OCI-LY3 (cell line): Measurements from ENCODE around the gene GAS7.

Experiments used
- H2AFZ ChIP-seq: fragments of 200-600, 300-600 bp; shearing (Covaris generic); 2 replicates; pipeline ENCODE4 v1.6.0; 2014; ENCODE audit warnings: antibody characterized with exemption, low read depth, low read length
- H3K27ac ChIP-seq: fragments of 200-600, 300-600 bp; sonication (generic); 2 replicates; pipeline ENCODE4 v1.5.1; 2014; ENCODE audit warnings: mild to moderate bottlenecking, low read length, moderate library complexity, mixed read lengths
- H3K27me3 ChIP-seq: fragments of 200-600, 300-600 bp; sonication (generic); 2 replicates; pipeline ENCODE4 v1.6.1; 2014; ENCODE audit warnings: low read depth, low read length, mixed read lengths
- H3K36me3 ChIP-seq: fragments of 200-600, 300-600 bp; sonication (generic); replicated peaks from 2 replicates; pipeline ENCODE3; 2014; ENCODE audit warnings: low read depth, low read length, mixed read lengths
- H3K4me1 ChIP-seq: fragments of 300-600, 200-600 bp; sonication (generic); 2 replicates; pipeline ENCODE4 v1.6.1; 2014; ENCODE audit warnings: low read length, mixed read lengths
- H3K4me2 ChIP-seq: fragments of 200-600, 300-600 bp; sonication (generic); 2 replicates; pipeline ENCODE4 v1.6.1; 2014; ENCODE audit warnings: low read length, mixed read lengths
- H3K4me3 ChIP-seq: fragments of 300-600, 200-600 bp; sonication (generic); 2 replicates; pipeline ENCODE4 v1.5.1; 2014; ENCODE audit warnings: antibody characterized with exemption, mild to moderate bottlenecking, low read length, moderate library complexity
- H3K79me2 ChIP-seq: fragments of 300-600, 200-600 bp; shearing (Covaris generic); 2 replicates; pipeline ENCODE4 v1.6.1; 2014; ENCODE audit warnings: mild to moderate bottlenecking, low read length, mixed read lengths
- H3K9ac ChIP-seq: fragments of 300-600, 200-600 bp; shearing (Covaris generic); 2 replicates; pipeline ENCODE4 v1.6.0; 2014; ENCODE audit warnings: mild to moderate bottlenecking, low read length, moderate library complexity
- H3K9me3 ChIP-seq: fragments of 200-600, 300-600 bp; shearing (Covaris generic); 2 replicates; pipeline ENCODE4 v1.6.1; 2014; ENCODE audit warnings: low read length, mixed read lengths; ENCODE audit not compliant: insufficient read depth
- H4K20me1 ChIP-seq: fragments of 200-600, 300-600 bp; sonication (generic); 2 replicates; pipeline ENCODE4 v1.6.1; 2016; ENCODE audit warnings: low read length, mixed read lengths; ENCODE audit not compliant: insufficient read depth
- EZH2phosphoT487 ChIP-seq: fragments of 200-600 bp; shearing (Covaris generic); IDR thresholded peaks from 2 replicates; pipeline ENCODE4 v1.6.1; 2018; ENCODE audit warnings: antibody characterized with exemption, mixed run types, low read depth
- TF ChIP-seq, protein P1 (sequence below): fragments of 200-600, 300-600 bp; sonication (generic); IDR thresholded peaks from 2 replicates; pipeline ENCODE4 v1.5.1; 2014; ENCODE audit warnings: antibody characterized with exemption, low read length, low read depth

Gene GAS7

DNA sequence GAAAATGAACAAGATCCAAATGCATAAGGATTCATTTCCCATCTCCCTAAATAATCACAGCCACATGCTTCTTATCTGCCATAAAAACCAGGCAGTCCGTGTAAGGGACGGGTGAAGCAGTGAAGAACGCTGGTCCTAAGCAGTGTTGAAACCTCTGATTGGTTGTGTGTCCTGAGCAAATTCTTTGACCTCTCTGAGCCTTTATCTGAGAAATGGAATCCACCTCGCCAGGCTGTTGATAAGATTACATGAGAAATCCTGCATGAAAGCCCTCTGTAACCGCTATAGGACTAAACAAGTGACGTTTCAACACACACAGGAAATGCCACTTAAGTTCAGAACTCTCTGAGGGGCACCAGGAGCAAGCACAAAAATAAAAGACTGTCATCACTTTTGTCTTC is 26.8 kb downstream of the GAS7 start:
- no peak overlapping the region for H3K9ac ChIP-seq
- H4K20me1 ChIP-seq = no peaks in the 10 kb centered on the region
- H3K79me2 ChIP-seq = no peaks in the 10 kb centered on the region
- no peak overlapping the region for H2AFZ ChIP-seq
- H3K4me2 ChIP-seq = no peak overlapping the region
- H3K27ac ChIP-seq = no peak overlapping the region
- H3K4me3 ChIP-seq = no peak overlapping the region
- H3K9me3 ChIP-seq = no peaks in the 10 kb centered on the region
- no peaks in the 10 kb centered on the region for H3K4me1 ChIP-seq
- H3K36me3 ChIP-seq = no peaks in the 10 kb centered on the region
- TF ChIP-seq EZH2phosphoT487 = no peak
- TF ChIP-seq, protein P1, sequence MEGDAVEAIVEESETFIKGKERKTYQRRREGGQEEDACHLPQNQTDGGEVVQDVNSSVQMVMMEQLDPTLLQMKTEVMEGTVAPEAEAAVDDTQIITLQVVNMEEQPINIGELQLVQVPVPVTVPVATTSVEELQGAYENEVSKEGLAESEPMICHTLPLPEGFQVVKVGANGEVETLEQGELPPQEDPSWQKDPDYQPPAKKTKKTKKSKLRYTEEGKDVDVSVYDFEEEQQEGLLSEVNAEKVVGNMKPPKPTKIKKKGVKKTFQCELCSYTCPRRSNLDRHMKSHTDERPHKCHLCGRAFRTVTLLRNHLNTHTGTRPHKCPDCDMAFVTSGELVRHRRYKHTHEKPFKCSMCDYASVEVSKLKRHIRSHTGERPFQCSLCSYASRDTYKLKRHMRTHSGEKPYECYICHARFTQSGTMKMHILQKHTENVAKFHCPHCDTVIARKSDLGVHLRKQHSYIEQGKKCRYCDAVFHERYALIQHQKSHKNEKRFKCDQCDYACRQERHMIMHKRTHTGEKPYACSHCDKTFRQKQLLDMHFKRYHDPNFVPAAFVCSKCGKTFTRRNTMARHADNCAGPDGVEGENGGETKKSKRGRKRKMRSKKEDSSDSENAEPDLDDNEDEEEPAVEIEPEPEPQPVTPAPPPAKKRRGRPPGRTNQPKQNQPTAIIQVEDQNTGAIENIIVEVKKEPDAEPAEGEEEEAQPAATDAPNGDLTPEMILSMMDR = no peak
- no peaks in the 10 kb centered on the region for H3K27me3 ChIP-seq

GRCh38 chr17:10171122-10171571 is 27.3 kb downstream of the GAS7 start:
- H3K27ac ChIP-seq = no peak overlapping the region
- H3K36me3 ChIP-seq = no peaks in the 10 kb centered on the region
- no peaks in the 10 kb centered on the region for H3K9me3 ChIP-seq
- H3K4me2 ChIP-seq = no peak overlapping the region
- H2AFZ ChIP-seq = no peak overlapping the region
- no peaks in the 10 kb centered on the region for H4K20me1 ChIP-seq
- no peaks in the 10 kb centered on the region for H3K4me1 ChIP-seq
- H3K27me3 ChIP-seq = no peaks in the 10 kb centered on the region
- no peak overlapping the region for H3K4me3 ChIP-seq
- H3K79me2 ChIP-seq = no peaks in the 10 kb centered on the region
- no peak overlapping the region for H3K9ac ChIP-seq
- TF ChIP-seq, protein P1 = no peak
- no peak for TF ChIP-seq EZH2phosphoT487

DNA sequence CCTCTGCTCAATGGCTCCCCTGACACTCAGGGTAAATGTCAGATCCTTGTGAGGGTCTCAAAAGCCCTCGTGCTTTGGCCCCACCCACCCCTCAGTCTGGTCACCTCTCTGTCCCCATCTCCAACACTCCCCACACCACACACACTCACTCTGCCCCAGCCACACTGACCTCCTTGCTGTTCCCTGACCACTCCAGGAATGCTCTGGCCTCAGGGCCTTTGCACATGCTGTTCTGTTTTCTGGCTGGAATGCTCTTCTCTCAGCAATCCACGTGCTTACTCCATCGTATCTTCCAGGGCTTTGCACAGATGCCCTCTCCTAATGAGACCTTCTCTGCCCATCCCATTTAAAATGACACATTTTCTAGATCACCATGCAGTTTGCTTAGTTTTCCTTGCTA is 28.2 kb downstream of the GAS7 start:
- no peaks in the 10 kb centered on the region for H3K9me3 ChIP-seq
- no peak overlapping the region for H2AFZ ChIP-seq
- no peaks in the 10 kb centered on the region for H3K36me3 ChIP-seq
- TF ChIP-seq, protein P1 = no peak
- no peak for TF ChIP-seq EZH2phosphoT487
- H3K4me3 ChIP-seq = no peak overlapping the region
- H3K9ac ChIP-seq = no peak overlapping the region
- H3K79me2 ChIP-seq = no peaks in the 10 kb centered on the region
- H3K27me3 ChIP-seq = no peaks in the 10 kb centered on the region
- H3K27ac ChIP-seq = no peak overlapping the region
- H3K4me2 ChIP-seq = no peak overlapping the region
- no peaks in the 10 kb centered on the region for H4K20me1 ChIP-seq
- no peaks in the 10 kb centered on the region for H3K4me1 ChIP-seq

GRCh38 chr17:10169290-10169689 is 29.1 kb downstream of the GAS7 start:
- no peak overlapping the region for H3K9ac ChIP-seq
- no peak overlapping the region for H3K4me3 ChIP-seq
- H3K27me3 ChIP-seq = no peaks in the 10 kb centered on the region
- H3K9me3 ChIP-seq = no peaks in the 10 kb centered on the region
- no peak overlapping the region for H3K4me2 ChIP-seq
- H3K4me1 ChIP-seq = no peaks in the 10 kb centered on the region
- no peak overlapping the region for H3K27ac ChIP-seq
- no peaks in the 10 kb centered on the region for H3K79me2 ChIP-seq
- TF ChIP-seq, protein P1 = no peak
- no peak for TF ChIP-seq EZH2phosphoT487
- no peaks in the 10 kb centered on the region for H4K20me1 ChIP-seq
- H2AFZ ChIP-seq = no peak overlapping the region
- H3K36me3 ChIP-seq = no peaks in the 10 kb centered on the region
